Osteocyte (in vitro differentiated cells): ENCODE results near the gene COL19A1. TPM values are rescaled to one million over a fixed set of nuclear protein-coding genes. Genes with fewer than 3 reads are reported as not detected.

Experiments
- DNase-seq: peaks from one replicate; pipeline ENCODE4 v3.0.0; 2021; ENCODE audit warnings: mixed read lengths; ENCODE audit not compliant: unreplicated experiment; ENCODE audit errors: extremely low spot score
- H3K27ac Mint-ChIP-seq: one replicate; pipeline ENCODE4 v1.8.0; 2021; ENCODE audit warnings: mild to moderate bottlenecking, mixed read lengths; ENCODE audit not compliant: unreplicated experiment
- H3K27me3 Mint-ChIP-seq: one replicate; pipeline ENCODE4 v1.8.0; 2021; ENCODE audit warnings: mixed read lengths; ENCODE audit not compliant: unreplicated experiment
- H3K36me3 Mint-ChIP-seq: one replicate; pipeline ENCODE4 v1.8.0; 2021; ENCODE audit warnings: mixed read lengths; ENCODE audit not compliant: unreplicated experiment
- H3K4me1 Mint-ChIP-seq: one replicate; pipeline ENCODE4 v1.8.0; 2021; ENCODE audit warnings: mixed read lengths; ENCODE audit not compliant: unreplicated experiment
- H3K4me3 Mint-ChIP-seq: one replicate; pipeline ENCODE4 v1.8.0; 2021; ENCODE audit warnings: mild to moderate bottlenecking, moderate library complexity, mixed read lengths; ENCODE audit not compliant: unreplicated experiment
- H3K9me3 Mint-ChIP-seq: one replicate; pipeline ENCODE4 v1.8.0; 2021; ENCODE audit warnings: mixed read lengths; ENCODE audit not compliant: unreplicated experiment
- total RNA-seq: library from RNA; stranded (reverse); gene quantifications from 2 replicates; pipeline ENCODE4 v1.2.1, GENCODE V29; 2021
- TF ChIP-seq, protein P1 (sequence below): fragments of 200-600 bp; sonication (generic); IDR thresholded peaks from 2 replicates; pipeline ENCODE4 v1.5.0; 2021; ENCODE audit warnings: antibody characterized with exemption, mild to moderate bottlenecking, moderate library complexity

COL19A1 gene
- total RNA-seq, 1 donor from 2014 or later, result not detected

DNA sequence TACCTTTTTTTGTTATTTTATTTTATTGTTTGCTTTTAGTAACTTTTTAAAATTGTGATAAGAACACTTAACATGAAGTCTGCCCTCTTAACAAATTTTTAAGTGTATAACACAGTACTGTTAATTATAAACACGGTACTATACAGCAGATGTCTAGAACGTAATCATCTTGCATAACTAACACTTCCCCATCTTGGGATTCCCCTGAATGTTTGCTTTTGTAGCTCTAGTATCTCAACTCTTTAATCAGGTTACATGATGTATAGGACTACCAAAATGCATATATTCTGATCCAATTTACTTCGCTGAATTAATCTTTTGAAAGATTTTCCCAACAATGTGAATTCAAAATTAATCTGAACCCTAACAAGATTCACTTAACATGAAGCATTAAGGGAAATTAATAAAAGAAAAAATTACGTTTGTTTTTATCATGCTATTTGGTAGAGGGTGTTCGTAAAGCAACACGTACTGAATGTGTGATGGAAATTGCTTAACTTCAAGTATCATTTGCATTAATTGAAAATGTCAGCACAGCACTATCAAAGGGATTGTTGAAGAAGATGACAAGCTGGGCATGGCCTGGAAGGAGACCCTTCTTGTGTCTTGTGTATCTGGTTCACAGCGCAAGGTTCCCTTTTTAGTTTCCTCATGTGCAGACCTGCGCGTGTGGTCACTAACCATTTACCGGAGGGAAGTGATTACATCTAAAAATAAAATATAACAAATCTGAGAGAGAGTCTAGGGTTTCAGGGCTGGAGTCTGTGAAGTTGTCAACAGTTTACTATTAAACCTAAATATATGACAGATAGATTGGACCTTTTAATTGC, 15.2 kb downstream of the COL19A1 start:
- Mint-ChIP-seq H3K9me3 (no peaks in the 10 kb centered on the region), H3K36me3 (no peaks in the 10 kb centered on the region), H3K4me3 (no peak overlapping the region), H3K27ac (no peak overlapping the region), H3K4me1 (no peaks in the 10 kb centered on the region), H3K27me3 (no peaks in the 10 kb centered on the region)
- DNase-seq, result no peak
- TF ChIP-seq, protein P1, sequence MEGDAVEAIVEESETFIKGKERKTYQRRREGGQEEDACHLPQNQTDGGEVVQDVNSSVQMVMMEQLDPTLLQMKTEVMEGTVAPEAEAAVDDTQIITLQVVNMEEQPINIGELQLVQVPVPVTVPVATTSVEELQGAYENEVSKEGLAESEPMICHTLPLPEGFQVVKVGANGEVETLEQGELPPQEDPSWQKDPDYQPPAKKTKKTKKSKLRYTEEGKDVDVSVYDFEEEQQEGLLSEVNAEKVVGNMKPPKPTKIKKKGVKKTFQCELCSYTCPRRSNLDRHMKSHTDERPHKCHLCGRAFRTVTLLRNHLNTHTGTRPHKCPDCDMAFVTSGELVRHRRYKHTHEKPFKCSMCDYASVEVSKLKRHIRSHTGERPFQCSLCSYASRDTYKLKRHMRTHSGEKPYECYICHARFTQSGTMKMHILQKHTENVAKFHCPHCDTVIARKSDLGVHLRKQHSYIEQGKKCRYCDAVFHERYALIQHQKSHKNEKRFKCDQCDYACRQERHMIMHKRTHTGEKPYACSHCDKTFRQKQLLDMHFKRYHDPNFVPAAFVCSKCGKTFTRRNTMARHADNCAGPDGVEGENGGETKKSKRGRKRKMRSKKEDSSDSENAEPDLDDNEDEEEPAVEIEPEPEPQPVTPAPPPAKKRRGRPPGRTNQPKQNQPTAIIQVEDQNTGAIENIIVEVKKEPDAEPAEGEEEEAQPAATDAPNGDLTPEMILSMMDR, result no peak

DNA sequence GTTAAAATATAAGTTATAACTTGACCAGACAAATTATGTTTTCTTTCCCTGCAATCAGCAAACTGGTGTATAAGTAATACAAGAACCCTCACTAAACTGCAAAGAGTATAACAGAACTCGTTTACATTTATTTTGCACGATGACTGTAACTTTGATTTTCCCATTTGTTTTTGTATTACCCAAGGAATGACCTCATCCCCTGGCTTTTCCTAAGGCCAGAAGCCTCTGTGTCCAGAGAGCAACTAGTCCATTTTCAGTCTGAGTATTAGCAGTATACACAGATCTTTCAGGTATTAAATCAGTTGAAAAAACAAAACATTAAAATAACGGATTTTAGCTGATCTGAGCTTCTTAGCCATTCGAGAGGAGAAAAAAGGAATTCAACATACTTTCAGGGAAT, 17.2 kb downstream of the COL19A1 start:
- Mint-ChIP-seq H3K27me3 (no peaks in the 10 kb centered on the region), H3K27ac (no peak overlapping the region), H3K9me3 (no peaks in the 10 kb centered on the region), H3K4me1 (peaks cover 3% of the 10 kb centered on the region), H3K4me3 (no peak overlapping the region), H3K36me3 (no peaks in the 10 kb centered on the region)
- TF ChIP-seq, protein P1, result no peak
- DNase-seq, result no peak

DNA sequence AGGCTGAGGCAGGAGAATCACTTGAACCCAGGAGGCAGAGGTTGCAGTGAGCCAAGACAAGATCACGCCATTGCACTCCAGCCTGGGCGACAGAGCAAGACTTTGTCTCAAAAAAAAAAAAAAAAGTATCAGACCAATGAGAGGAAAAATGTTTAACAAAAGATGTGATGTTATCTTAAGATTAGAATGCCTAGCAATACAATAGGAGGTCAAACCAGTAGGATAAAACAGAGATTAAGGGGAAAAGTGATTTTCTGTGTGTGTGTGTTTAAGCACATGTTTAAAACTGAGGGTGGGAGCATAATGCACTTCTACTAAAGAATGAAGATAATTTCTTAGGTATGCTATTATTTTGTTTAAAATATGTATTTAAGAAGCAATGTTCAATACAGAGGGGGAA, 17.9 kb downstream of the COL19A1 start:
- Mint-ChIP-seq H3K36me3 (no peaks in the 10 kb centered on the region), H3K9me3 (no peaks in the 10 kb centered on the region), H3K4me1 (peaks cover 6% of the 10 kb centered on the region), H3K27me3 (no peaks in the 10 kb centered on the region), H3K4me3 (no peak overlapping the region), H3K27ac (no peak overlapping the region)
- TF ChIP-seq, protein P1, result no peak
- DNase-seq, result no peak

DNA sequence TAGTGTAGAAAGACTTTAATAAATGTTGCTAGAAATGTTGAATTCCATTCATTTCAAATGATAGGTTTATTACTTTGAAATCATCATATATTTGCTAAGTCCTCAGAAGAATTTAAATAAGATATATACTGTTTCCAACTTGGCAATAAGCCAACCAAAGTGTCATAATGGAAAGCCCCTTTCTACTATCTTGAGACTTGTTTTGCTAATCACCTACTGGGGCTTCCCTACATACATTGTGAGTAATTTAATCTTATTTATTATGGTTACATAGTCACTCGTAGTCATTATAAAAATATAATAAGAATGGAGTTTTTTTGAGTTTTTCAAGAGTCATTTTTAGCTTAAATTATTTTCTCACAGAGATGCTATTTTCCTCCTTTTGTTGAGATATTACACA, 20.7 kb downstream of the COL19A1 start:
- H3K4me1 Mint-ChIP-seq, result peaks cover 9% of the 10 kb centered on the region
- no peaks in the 10 kb centered on the region for H3K9me3 Mint-ChIP-seq
- no peak overlapping the region for H3K27ac Mint-ChIP-seq
- no peak for DNase-seq
- H3K36me3 Mint-ChIP-seq, result no peaks in the 10 kb centered on the region
- H3K4me3 Mint-ChIP-seq, result no peak overlapping the region
- TF ChIP-seq, protein P1, result no peak
- H3K27me3 Mint-ChIP-seq, result no peaks in the 10 kb centered on the region

DNA sequence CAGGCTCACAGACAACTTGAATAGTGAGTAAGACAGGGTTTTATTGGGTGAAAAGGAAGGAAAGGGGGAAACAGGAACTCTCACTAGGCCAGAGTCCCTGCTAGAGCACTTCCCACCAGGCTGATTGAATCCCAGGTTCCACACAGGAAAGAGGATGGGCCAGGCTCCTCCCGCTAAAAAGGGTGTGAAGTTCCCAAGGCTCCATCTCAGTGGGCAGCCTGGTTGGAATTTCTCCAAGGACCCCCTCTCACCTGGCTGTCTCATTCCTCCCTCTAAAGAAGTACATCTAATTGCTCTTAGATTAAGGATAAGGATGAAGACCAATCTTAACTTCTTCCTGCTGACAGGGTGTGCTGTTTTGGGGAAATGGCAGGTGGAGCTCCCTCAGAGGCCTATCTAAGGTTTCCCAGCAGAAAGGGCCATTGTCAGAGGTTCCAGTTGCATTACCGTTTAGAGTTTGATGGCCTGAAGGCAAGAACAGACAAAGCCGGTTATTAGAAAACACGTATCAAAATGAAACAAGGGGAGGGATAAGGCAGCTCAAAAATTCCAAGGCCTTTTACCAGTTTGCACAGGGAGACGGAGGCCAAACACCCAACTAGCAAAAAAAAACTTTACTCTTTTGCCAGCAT, 21.5 kb downstream of the COL19A1 start:
- Mint-ChIP-seq H3K9me3 (no peaks in the 10 kb centered on the region), H3K4me1 (peaks cover 10% of the 10 kb centered on the region), H3K36me3 (no peaks in the 10 kb centered on the region), H3K27ac (no peak overlapping the region), H3K27me3 (no peaks in the 10 kb centered on the region), H3K4me3 (no peak overlapping the region)
- TF ChIP-seq, protein P1, result no peak
- DNase-seq, result no peak
